Stomach (tissue), 4 donors: ENCODE data around the gene AKT2.

Source experiments
- CTCF ChIP-seq, 7 experiments: fragments of 450-650 bp in 4 of 7; fragments of 200-600 bp in 3 of 7; sonication (generic) in 3 of 7; IDR thresholded peaks; one replicate each; pipeline ENCODE4 v1.5.1; 2016 to 2019; ENCODE audit warnings: antibody characterized with exemption in 7 of 7, control low read depth in 2 of 7, mild to moderate bottlenecking in 1 of 7
- POLR2AphosphoS5 ChIP-seq, 3 donors: sonication (generic); formaldehyde crosslinking; IDR thresholded peaks; one replicate each; pipeline ENCODE4 v1.6.1; 2016; ENCODE audit warnings: antibody characterized with exemption in 3 of 3

- TF ChIP-seq CTCF (IDR thresholded peaks at IDR 0.05) (no peak), POLR2AphosphoS5 (IDR thresholded peaks at IDR 0.05) (no peak)
These were observed 30.3 kb downstream of the AKT2 start for GRCh38 chr19:40254714-40255418.
